ENCODE data around the gene PTPRCAP. TPM values are rescaled to one million over a fixed set of nuclear protein-coding genes. Genes with fewer than 3 reads are reported as not detected.
A peak's percentile ranks its signal among the peaks of the same experiment; 100 is the strongest.

The PTPRCAP gene
- total and polyA plus RNA-seq, 10 of the 15 experiments (the other 5 are each of a cell fraction or from before 2014, with no cell fraction given): 4.7 to 266 (median 125) TPM

GRCh38 chr11:67428052-67429001 is 9.2 kb downstream of the PTPRCAP start, which contains the start of gene RPS6KB2 (continued):
- peak; percentile 43 to 62; a peak in 3 of 4 replicates for TF ChIP-seq BHLHE40 (IDR thresholded peaks at IDR 0.05; ENCODE audit: borderline replicate concordance in 1 of 2, low read depth in 2 of 2, low read length in 1 of 2)
- TF ChIP-seq POLR2AphosphoS5 (IDR thresholded peaks at IDR 0.05; ENCODE audit: low read length): peak; percentile 76; the same call in 1 of the 2 replicates
- TF ChIP-seq CEBPZ (IDR thresholded peaks at IDR 0.05; ENCODE audit: low read depth, low read length): no peak
- peak; percentile 67 for TF ChIP-seq DPF2 (IDR thresholded peaks at IDR 0.05)
- no peak for TF ChIP-seq ZSCAN29 (IDR thresholded peaks at IDR 0.05)
- no peak for TF ChIP-seq REST (IDR thresholded peaks at IDR 0.05; ENCODE audit: low read depth, low read length)
- TF ChIP-seq SIN3A (IDR thresholded peaks at IDR 0.05; ENCODE audit: low read depth, low read length): peak; percentile 90
- peak; percentile 57; the same call in 1 of the 2 replicates for TF ChIP-seq SREBF1 (IDR thresholded peaks at IDR 0.05; ENCODE audit: low read length)
- 0 out of 2 replicates have a peak, but pooled peaks have one; percentile 4 for TF ChIP-seq SMC3 (IDR thresholded peaks at IDR 0.05; ENCODE audit: borderline replicate concordance, low read length)
- TF ChIP-seq TCF3 (IDR thresholded peaks at IDR 0.05; ENCODE audit: borderline replicate concordance, insufficient read depth, low read depth, low read length): peak; percentile 70; the same call in 1 of the 2 replicates
- no peak for TF ChIP-seq JUNB (IDR thresholded peaks at IDR 0.05)
- peak; percentile 87 for TF ChIP-seq RELB (IDR thresholded peaks at IDR 0.05; ENCODE audit: low read depth)
- peak; percentile 97 for TF ChIP-seq PKNOX1 (IDR thresholded peaks at IDR 0.05)
- peak; percentile 82 for TF ChIP-seq TCF12 (IDR thresholded peaks at IDR 0.05; ENCODE audit: low read depth, low read length)
- TF ChIP-seq IRF4 (IDR thresholded peaks at IDR 0.05; ENCODE audit: low read depth, low read length): 0 out of 2 replicates have a peak, but pooled peaks have one; percentile 37
- TF ChIP-seq, protein P1, sequence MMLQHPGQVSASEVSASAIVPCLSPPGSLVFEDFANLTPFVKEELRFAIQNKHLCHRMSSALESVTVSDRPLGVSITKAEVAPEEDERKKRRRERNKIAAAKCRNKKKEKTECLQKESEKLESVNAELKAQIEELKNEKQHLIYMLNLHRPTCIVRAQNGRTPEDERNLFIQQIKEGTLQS (IDR thresholded peaks at IDR 0.05; ENCODE audit: borderline replicate concordance, extremely low read depth, low read depth, low read length): peak; percentile 97
- no peak for TF ChIP-seq JUND (IDR thresholded peaks at IDR 0.05; ENCODE audit: low read depth, low read length)

Measured in GM12878 (cell line).